NCI-H345 (cell line): ENCODE data around the gene TMX1.

Source experiments
- DNase-seq: peaks from one replicate; lab custom pipeline; 2025; lab: John Stamatoyannopoulos, UW

The TMX1 gene

DNA sequence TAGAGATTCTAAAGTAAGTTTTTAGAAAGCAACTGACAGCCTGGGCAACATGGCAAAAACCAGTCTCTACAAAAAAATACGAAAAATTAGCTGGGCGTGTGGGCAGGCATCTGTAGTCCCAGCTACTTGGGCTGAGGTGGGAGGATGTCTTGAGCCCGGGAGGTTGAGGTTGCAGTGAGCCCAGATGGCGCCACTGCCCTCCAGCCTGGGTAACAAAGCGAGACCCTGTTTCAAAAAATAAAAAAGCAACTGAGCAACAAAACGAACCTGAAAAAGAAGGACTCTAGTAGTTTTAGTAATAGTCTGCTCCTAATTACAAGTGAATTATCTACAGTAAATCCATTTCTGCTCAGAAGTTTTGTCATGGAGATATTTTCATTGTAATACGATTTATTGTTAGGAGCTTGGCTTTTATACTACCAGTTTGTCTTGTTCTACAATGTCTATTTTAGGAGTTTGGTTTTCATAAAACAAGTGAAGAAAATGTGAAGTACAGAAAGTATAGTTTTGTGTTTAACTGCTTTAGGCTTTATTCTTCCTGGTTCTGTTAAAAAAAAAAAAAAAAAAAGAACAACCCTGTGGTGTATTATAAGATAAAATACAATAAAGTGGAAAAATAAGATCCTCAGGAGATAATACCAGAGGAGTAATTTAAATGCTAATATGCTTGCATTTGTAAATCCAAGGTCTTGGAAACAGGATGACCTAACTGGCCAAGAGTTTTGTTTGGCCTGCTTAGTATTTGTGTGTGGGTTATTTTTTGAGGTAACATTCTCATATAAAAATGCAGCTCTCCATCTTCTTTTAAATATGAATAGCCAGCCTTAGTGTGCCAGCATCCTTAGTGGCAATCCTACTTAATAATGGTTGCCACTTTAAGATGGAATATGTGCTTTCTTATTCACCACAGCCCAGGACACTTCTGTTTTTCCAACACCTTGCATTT is 2.8 kb downstream of the TMX1 start:
- no peak for DNase-seq

- DNase-seq, result no peak
These were observed 4.5 kb downstream of the TMX1 start for GRCh38 chr14:51244591-51244990.

- no peak for DNase-seq
These were observed 6.0 kb downstream of the TMX1 start for GRCh38 chr14:51246032-51246431.

GRCh38 chr14:51248016-51248987 is 8.3 kb downstream of the TMX1 start:
- no peak for DNase-seq

- no peak for DNase-seq
These were observed 11.4 kb downstream of the TMX1 start for GRCh38 chr14:51251486-51251885.

DNA sequence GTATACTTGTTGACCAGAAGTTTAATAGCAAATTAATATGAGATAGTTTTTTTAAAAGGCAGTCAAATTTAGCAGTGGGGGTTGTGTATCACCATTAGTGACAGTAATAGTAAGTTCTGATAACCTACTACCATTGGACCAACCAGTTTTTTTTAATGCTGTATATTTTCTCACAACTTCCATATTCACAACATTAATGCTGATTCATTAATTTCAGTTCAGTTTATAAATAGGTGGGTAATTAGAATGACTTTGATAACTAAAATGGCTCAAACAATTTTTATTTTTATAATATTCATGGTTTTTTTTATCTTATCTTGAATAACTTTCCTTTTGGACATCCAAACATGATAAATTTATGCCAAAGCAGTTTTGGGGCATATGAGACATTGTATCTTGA is 13.8 kb downstream of the TMX1 start:
- no peak for DNase-seq

- no peak for DNase-seq
These were observed 18.2 kb downstream of the TMX1 start for GRCh38 chr14:51258280-51258679.

DNA sequence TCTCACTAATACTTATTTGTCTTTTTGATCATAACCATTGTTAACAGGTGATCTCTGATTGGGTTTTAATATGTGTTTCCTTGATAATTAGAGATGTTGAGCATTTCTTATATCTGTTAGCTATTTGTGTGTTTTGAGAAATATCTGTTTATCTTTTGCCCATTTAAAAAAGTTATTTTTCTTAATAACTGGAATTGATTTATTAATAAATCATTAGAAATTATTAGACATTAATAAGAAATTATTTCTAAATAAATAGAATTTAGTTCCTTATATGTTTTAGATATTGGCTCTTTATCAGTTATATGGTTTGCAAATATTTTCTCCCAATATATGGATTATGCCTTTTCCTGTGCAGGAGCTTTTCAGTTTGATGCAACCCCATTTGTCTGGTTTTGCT is 18.7 kb downstream of the TMX1 start:
- no peak for DNase-seq

GRCh38 chr14:51260225-51260624 is 20.2 kb downstream of the TMX1 start:
- DNase-seq, result no peak

GRCh38 chr14:51261151-51261550 is 21.1 kb downstream of the TMX1 start:
- no peak for DNase-seq

- DNase-seq, result no peak
These were observed 22.8 kb downstream of the TMX1 start for GRCh38 chr14:51262868-51263267.

GRCh38 chr14:51269634-51270033 is 29.6 kb downstream of the TMX1 start:
- no peak for DNase-seq

DNA sequence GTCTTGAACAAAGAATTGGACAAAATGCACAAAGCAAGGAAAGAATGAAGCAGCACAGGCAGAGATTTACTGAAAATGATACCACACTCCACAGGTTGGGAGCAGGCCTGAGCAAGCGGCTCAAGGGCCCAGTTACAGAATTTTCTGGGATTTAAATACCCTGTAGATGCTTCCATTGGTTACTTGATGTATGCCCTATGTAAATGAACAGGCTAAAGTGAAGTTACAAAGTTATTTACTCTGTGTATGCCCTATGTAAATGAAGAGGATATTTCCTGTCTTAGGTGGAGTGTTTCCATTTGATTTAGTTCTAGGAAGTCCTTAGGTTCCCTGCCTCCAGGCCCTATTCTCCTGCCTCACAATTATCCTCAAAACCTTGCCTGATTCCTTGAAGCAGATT is 36.6 kb downstream of the TMX1 start:
- DNase-seq, result no peak

DNA sequence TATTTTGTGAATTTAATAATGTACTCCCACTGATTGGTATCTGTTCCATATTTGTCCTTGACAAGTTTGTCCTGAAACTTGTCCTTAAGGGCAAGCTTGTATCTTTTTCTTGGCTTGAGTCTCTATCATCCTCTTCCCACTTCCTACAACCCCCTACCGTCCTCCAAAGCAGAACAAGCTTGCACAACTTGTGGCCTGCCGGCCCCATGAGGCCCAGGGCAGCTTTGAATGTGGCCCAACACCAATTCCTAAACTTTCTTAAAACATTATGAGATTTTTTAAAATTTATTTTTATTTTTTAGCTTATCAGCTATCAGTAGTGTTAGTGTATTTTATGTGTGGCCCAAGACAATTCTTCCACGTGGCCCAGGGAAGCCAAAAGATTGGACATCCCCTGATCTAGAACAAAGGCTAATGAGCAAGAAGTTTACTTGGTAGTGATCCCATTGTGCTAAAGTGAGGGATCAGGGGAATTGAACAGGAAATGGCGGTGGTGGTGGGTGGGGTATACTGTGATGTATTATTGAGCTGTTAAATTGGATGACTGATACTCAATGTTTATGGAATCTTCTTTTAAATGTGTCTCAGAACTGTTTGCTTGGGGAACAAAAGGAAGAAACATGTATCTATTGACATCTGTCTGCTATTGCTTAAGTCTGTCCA is 37.8 kb downstream of the TMX1 start:
- no peak for DNase-seq

DNA sequence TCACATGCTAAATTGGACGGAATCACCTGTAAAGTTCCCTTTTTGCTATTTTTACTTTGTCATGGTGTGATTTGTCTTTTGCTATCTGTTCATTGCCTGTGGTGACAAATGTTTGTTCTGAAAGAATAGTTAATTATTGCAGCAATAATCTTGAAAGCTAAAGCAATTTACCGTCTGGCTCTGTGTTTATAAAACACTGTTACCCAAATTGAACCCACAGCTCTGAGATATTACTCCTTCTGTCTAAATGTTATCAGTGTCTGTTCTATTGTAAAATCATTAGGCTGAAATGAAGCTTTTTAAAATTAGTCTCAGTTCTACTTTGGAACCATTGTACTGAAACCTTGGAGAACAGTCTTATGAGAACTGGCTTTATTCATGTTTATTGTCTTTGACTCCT is 42.5 kb downstream of the TMX1 start:
- no peak for DNase-seq

GRCh38 chr14:51283402-51284085 is 43.5 kb downstream of the TMX1 start:
- DNase-seq, result peak; percentile 85

- DNase-seq, result no peak
These were observed 44.2 kb downstream of the TMX1 start for GRCh38 chr14:51284241-51284640.

GRCh38 chr14:51285120-51285519 is 45.1 kb downstream of the TMX1 start:
- DNase-seq, result no peak

DNA sequence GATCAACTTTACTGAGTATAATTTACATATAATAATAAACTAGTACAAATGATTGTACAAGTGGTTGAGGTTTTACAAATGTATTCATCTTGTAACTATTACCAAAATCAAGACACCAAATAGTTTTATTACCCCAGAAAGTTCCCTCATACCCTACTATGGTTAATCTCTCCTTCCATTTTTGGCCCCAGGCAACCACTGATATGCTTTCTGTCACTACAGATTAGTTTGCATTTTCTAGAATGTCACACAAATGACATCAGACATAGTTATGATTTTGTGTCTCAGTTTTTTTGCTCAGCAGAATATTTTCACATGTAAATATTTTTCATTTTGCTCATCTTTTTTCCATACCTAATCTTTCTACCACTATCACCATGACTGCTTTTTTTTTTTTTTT is 49.1 kb downstream of the TMX1 start:
- no peak for DNase-seq

- no peak for DNase-seq
These were observed 50.1 kb downstream of the TMX1 start for GRCh38 chr14:51290132-51290531.

DNA sequence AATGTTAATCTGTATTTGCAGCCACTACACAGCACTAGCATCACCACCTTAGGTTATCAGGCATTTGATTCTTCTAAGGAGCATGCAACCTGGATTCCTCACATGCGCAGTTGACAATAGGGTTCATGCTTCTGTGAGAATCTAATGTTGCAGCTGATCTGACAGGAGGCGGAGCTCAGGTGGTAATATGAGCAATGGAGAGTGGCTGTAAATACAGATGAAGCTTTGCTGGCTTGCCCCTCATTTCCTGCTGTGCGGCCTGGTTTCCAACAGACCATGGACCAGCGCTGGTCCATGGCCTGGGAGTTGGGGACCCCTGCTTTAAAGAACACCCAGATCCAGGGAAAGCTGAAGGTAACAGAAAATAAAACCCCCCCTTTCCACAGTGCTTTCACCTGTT is 51.0 kb downstream of the TMX1 start:
- DNase-seq, result no peak
